Activated B cell treated with CpG ODN at 0.5 μM for 24 hours (primary cell): Measurements from ENCODE around the gene HSD17B13. TPM values are rescaled to one million over a fixed set of nuclear protein-coding genes. Genes with fewer than 3 reads are reported as not detected.
"Not testable (repeated sequence)": the region's sequence is repeated elsewhere in the genome, so short reads cannot be mapped to it uniquely, and the experiment has no call there.

Experiments used
- ATAC-seq: fragments of 200-7000 bp; cut with Tn5 transposase; one replicate; pipeline ENCODE4 v1.10.0; 2021; ENCODE audit warnings: low read depth, mild to moderate bottlenecking, moderate library complexity
- CTCF ChIA-PET: fragments of 350-600 bp; sonication (Branson Sonifier 250); formaldehyde crosslinking; loops from one replicate; lab custom pipeline; 2021; ENCODE audit warnings: antibody characterized with exemption; lab: Charles Lee
- POLR2A ChIA-PET: fragments of 350-600 bp; sonication (Branson Sonifier 250); formaldehyde crosslinking; loops from one replicate; lab custom pipeline; 2021; ENCODE audit warnings: antibody characterized with exemption; lab: Charles Lee
- DNase-seq: peaks from one replicate; pipeline ENCODE4 v3.0.0; 2022
- H3K27ac Mint-ChIP-seq: one replicate; pipeline ENCODE4 v1.8.0; 2020; ENCODE audit warnings: mixed read lengths
- H3K27me3 Mint-ChIP-seq: one replicate; pipeline ENCODE4 v1.8.0; 2021; ENCODE audit warnings: mixed read lengths
- H3K36me3 Mint-ChIP-seq: one replicate; pipeline ENCODE4 v1.8.0; 2021; ENCODE audit warnings: low read depth, mixed read lengths
- H3K4me1 Mint-ChIP-seq: one replicate; pipeline ENCODE4 v1.8.0; 2021; ENCODE audit warnings: mixed read lengths
- H3K4me3 Mint-ChIP-seq: one replicate; pipeline ENCODE4 v1.8.0; 2020; ENCODE audit warnings: mild to moderate bottlenecking, mixed read lengths
- H3K9me3 Mint-ChIP-seq: one replicate; pipeline ENCODE4 v1.8.0; 2020; ENCODE audit warnings: mixed read lengths
- intact Hi-C: fragments of 100-400 bp; cut with micrococcal nuclease; formaldehyde crosslinking; loops from one replicate; pipeline ENCODE4 v1.15.1; 2024
- total RNA-seq: library from RNA; stranded (reverse); gene quantifications from 2 replicates; pipeline ENCODE4 v1.2.3, GENCODE V29; 2022
- TF ChIP-seq, protein P1 (sequence below): fragments of 200-600 bp; IDR thresholded peaks from one replicate; pipeline ENCODE4 v1.8.0; 2022; ENCODE audit warnings: antibody characterized with exemption, mild to moderate bottlenecking

HSD17B13 gene
- total RNA-seq, 1 donor from 2014 or later = 0.35 TPM

DNA sequence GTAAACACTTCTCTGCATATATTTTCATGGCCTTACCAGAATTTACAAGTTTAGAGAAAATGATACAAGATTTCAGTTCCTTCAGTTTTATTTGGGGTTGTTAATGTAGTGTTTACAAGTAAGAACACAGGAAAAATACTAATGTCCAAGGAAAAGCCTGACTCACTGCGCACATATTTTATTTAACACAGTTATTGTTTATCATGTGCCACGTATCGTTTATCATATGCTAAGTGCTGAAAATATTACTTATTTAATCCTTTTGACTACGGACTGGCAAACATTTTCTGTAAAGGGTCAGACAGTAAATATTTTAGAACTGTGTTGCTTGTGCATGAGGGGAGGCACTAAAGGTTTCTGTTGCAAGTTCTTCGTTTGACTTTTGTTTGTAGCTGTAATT, 794 bp downstream of the HSD17B13 start:
- CTCF ChIA-PET = no interaction called here

DNA sequence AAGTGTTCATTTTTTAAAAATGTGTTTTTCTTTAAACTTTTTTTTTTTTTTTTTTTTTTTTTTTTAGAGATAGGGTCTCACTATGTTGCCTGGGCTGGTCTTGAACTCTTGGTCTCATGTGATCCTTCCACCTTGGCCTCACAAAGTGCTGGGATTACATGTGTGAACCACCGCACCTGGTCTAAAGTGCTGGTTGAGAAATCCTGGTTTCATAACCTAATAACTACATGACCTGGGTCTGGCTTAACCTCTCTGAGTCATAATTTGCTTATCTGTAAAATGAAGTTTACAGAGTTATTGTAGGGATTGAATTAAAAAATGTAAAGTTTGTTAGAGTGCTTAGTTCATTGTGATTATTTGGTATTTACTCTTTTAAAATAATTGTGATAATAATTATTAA, 5.2 kb downstream of the HSD17B13 start:
- Mint-ChIP-seq H3K4me3 (no peak overlapping the region), H3K27ac (no peak overlapping the region), H3K9me3 (no peaks in the 10 kb centered on the region), H3K36me3 (no peaks in the 10 kb centered on the region), H3K27me3 (no peaks in the 10 kb centered on the region), H3K4me1 (no peaks in the 10 kb centered on the region)
- ATAC-seq = no peak
- no peak for DNase-seq
- POLR2A ChIA-PET = no interaction called here
- CTCF ChIA-PET = no interaction called here
- intact Hi-C loops = no loop called here
- TF ChIP-seq, protein P1, sequence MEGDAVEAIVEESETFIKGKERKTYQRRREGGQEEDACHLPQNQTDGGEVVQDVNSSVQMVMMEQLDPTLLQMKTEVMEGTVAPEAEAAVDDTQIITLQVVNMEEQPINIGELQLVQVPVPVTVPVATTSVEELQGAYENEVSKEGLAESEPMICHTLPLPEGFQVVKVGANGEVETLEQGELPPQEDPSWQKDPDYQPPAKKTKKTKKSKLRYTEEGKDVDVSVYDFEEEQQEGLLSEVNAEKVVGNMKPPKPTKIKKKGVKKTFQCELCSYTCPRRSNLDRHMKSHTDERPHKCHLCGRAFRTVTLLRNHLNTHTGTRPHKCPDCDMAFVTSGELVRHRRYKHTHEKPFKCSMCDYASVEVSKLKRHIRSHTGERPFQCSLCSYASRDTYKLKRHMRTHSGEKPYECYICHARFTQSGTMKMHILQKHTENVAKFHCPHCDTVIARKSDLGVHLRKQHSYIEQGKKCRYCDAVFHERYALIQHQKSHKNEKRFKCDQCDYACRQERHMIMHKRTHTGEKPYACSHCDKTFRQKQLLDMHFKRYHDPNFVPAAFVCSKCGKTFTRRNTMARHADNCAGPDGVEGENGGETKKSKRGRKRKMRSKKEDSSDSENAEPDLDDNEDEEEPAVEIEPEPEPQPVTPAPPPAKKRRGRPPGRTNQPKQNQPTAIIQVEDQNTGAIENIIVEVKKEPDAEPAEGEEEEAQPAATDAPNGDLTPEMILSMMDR = no peak

More for the DNA sequence above, 794 bp downstream of the HSD17B13 start:
- ATAC-seq (no peak), DNase-seq (no peak)
- TF ChIP-seq, protein P1 = no peak
- Mint-ChIP-seq H3K4me3 (no peak overlapping the region), H3K36me3 (no peaks in the 10 kb centered on the region), H3K9me3 (no peaks in the 10 kb centered on the region), H3K27me3 (no peaks in the 10 kb centered on the region), H3K4me1 (no peaks in the 10 kb centered on the region), H3K27ac (no peak overlapping the region)
- POLR2A ChIA-PET = no interaction called here
- intact Hi-C loops = no loop called here

DNA sequence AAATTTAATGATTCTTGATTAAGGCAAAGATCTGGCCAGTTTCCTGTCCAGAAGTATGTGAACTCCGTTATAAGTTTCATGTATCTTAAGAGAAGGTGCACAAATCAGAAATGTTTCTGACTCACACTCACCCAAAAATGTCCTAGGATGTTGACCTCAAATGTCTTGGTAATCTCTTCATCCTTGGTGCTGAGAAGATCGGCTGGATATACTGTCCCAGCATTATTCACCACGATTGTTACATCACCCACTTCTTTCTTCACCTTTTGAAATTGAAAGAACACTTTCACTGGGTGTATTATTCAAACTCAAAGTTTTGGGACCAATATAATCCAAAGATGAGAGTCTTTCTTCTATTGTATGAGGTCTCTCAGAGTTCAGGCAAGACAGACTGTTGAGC, 5.7 kb downstream of the HSD17B13 start:
- Mint-ChIP-seq H3K36me3 (no peaks in the 10 kb centered on the region), H3K27me3 (no peaks in the 10 kb centered on the region), H3K9me3 (no peaks in the 10 kb centered on the region), H3K4me1 (no peaks in the 10 kb centered on the region), H3K27ac (no peak overlapping the region), H3K4me3 (no peak overlapping the region)
- intact Hi-C loops = no loop called here
- ATAC-seq (no peak), DNase-seq (no peak)
- TF ChIP-seq, protein P1 = no peak
- POLR2A ChIA-PET = no interaction called here
- CTCF ChIA-PET = no interaction called here

DNA sequence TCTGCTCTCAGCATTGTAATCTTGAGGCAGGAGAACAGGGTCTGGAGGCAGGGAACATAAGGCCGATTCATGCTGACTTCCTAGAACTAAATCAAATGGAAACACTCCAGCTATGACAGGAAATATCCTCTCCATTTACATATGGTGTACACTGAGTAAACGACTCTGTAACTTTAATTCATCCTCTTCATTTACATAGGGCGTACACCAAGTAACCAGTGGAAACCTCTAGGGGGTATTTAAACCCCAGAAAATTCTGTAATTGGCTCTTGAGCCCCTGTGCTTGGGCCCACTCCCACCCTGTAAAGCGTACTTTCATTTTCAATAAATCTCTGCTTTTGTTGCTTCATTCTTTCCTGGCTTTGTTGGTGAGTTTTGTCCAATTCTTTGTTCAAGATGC, 7.7 kb downstream of the HSD17B13 start:
- H3K4me3 Mint-ChIP-seq, intact Hi-C loops, H3K27ac Mint-ChIP-seq, CTCF ChIA-PET, H3K36me3 Mint-ChIP-seq, ATAC-seq, H3K27me3 Mint-ChIP-seq, H3K4me1 Mint-ChIP-seq, DNase-seq, H3K9me3 Mint-ChIP-seq, POLR2A ChIA-PET: not testable (repeated sequence)

DNA sequence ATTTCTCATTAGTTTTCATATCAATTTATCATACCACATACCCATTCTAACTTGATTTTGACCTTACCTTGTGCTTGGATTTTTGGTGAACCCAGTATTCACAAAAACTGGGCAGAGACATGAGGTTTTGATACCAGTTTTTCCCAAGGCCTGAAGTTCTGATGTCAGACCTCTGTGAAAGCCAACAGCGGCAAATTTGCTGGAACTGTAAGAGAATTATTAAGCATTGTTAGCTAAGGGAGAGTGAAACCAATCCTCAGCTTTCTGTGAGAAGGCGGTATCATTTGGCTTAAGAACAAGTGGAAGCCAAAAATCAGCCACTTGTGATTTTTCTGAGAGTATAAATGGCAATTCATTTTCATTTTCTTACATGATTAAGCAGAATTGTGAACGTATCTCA, 8.9 kb downstream of the HSD17B13 start:
- Mint-ChIP-seq H3K27ac (no peak overlapping the region), H3K36me3 (no peaks in the 10 kb centered on the region), H3K4me1 (no peaks in the 10 kb centered on the region), H3K4me3 (no peak overlapping the region), H3K27me3 (no peaks in the 10 kb centered on the region), H3K9me3 (no peaks in the 10 kb centered on the region)
- POLR2A ChIA-PET = no interaction called here
- ATAC-seq (no peak), DNase-seq (no peak)
- TF ChIP-seq, protein P1 = no peak
- intact Hi-C loops = no loop called here
- CTCF ChIA-PET = no interaction called here

DNA sequence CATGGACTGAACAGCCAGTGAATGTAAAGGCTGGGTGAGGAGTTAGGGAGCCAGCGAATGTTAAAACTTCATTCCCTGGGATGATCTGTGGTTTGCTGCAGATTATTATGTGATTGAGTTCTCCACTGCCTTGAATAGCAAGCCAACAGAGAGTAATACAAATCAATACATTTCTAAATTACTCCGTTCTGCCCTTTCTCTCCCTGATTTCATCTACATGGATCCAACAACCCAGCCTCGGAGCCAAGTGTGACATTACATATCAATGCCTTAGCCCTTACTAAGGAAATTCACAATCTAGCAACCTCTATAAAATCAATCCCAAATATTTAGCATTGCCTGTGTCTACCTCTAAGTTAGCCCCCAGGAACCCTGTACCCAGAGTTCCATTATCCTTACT, 11.0 kb downstream of the HSD17B13 start:
- no peak for ATAC-seq
- Mint-ChIP-seq H3K27me3 (no peaks in the 10 kb centered on the region), H3K9me3 (no peaks in the 10 kb centered on the region), H3K4me1 (no peaks in the 10 kb centered on the region), H3K27ac (no peak overlapping the region), H3K36me3 (no peaks in the 10 kb centered on the region), H3K4me3 (no peak overlapping the region)
- CTCF ChIA-PET = no interaction called here
- DNase-seq = no peak
- TF ChIP-seq, protein P1 = no peak
- intact Hi-C loops = no loop called here
- POLR2A ChIA-PET = no interaction called here
